Prostate gland (tissue), 2 donors: ENCODE data around the gene C3orf20. TPM values are rescaled to one million over a fixed set of nuclear protein-coding genes. Genes with fewer than 3 reads are reported as not detected.

Experiments used
- DNase-seq: peaks from one replicate; pipeline ENCODE4 v3.0.0-alpha.2; 2019; ENCODE audit warnings: low spot score
- H3K27ac ChIP-seq, 2 donors: fragments of 200-600 bp; sonication (generic); 2 replicates each; pipeline ENCODE4 v1.5.1; 2017 to 2019
- H3K27me3 ChIP-seq: fragments of 200-600 bp; sonication (generic); replicated peaks from 2 replicates; pipeline ENCODE4 v1.5.1; 2019; ENCODE audit not compliant: insufficient read depth
- H3K36me3 ChIP-seq, 2 donors: fragments of 200-600 bp; sonication (generic); 1 replicate in 1 of 2; 2 replicates in 1 of 2; pipeline versions ENCODE4 v1.5.1 to v1.8.1; 2017 to 2019
- H3K4me1 ChIP-seq: fragments of 200-600 bp; sonication (generic); replicated peaks from 2 replicates; pipeline ENCODE4 v1.5.1; 2019
- H3K4me3 ChIP-seq, 2 donors: fragments of 200-600 bp; sonication (generic); 2 replicates each; pipeline ENCODE4 v1.5.1; 2017 to 2019
- H3K9me3 ChIP-seq: fragments of 200-600 bp; sonication (generic); 2 replicates; pipeline ENCODE4 v1.5.1; 2017
- CTCF ChIP-seq, 4 experiments: fragments of 200-600 bp in 2 of 4; fragments of 450-650 bp in 2 of 4; sonication (generic) in 2 of 4; IDR thresholded peaks; 1 replicate in 3 of 4; 2 replicates in 1 of 4; pipeline ENCODE4 v1.5.1; 2016 to 2019; ENCODE audit warnings: antibody characterized with exemption in 4 of 4, mild to moderate bottlenecking in 2 of 4, moderate library complexity in 2 of 4
- POLR2A ChIP-seq: fragments of 450-650 bp; IDR thresholded peaks from one replicate; pipeline ENCODE4 v1.6.1; 2016; ENCODE audit warnings: antibody characterized with exemption, mild to moderate bottlenecking
- POLR2AphosphoS5 ChIP-seq: sonication (generic); formaldehyde crosslinking; IDR thresholded peaks from one replicate; pipeline ENCODE4 v1.6.1; 2017; ENCODE audit warnings: antibody characterized with exemption
- WGBS: methylation state at CpG from one replicate; pipeline ENCODE4 v1.1.5; 2018; 5-methylcytosine and 5-hydroxymethylcytosine counted together
- intact Hi-C: fragments of 100-400 bp; cut with DNase I; formaldehyde crosslinking; loops from one replicate; pipeline ENCODE4 v1.14.2; 2022
- total RNA-seq, 2 donors: library from RNA; depleted of rRNA; stranded (reverse); fragments of >200 nt; gene quantifications; one replicate each; pipeline ENCODE4 v1.1.0, GENCODE V29; 2016

C3orf20 gene
- total RNA-seq, 2 donors from 2014 or later = 0.28 TPM; not detected in 1

- intact Hi-C loops = no loop called here
- no peak overlapping the region for H3K4me3 ChIP-seq
- 76% methylated on average over 3 of the region's 3 CpGs for WGBS
Measured at GRCh38 chr3:14762701-14763100, 87.8 kb downstream of the C3orf20 start.

GRCh38 chr3:14764331-14765059 lies 89.6 kb downstream of the C3orf20 start:
- Histone ChIP-seq H3K27me3 (no peaks in the 10 kb centered on the region), H3K9me3 (no peaks in the 10 kb centered on the region), H3K4me3 (no peak overlapping the region), H3K27ac (no peak overlapping the region), H3K36me3 (no peaks in the 10 kb centered on the region), H3K4me1 (no peaks in the 10 kb centered on the region)
- 85% methylated on average over 8 of the region's 8 CpGs for WGBS
- intact Hi-C loops = no loop called here
- no peak for DNase-seq
- TF ChIP-seq CTCF (IDR thresholded peaks at IDR 0.05) (no peak), POLR2AphosphoS5 (no peak), POLR2A (no peak)

More at GRCh38 chr3:14762701-14763100, 87.8 kb downstream of the C3orf20 start:
- no peak for DNase-seq
- no peak overlapping the region for H3K27ac ChIP-seq
- no peaks in the 10 kb centered on the region for H3K9me3 ChIP-seq
- H3K4me1 ChIP-seq = no peaks in the 10 kb centered on the region
- H3K36me3 ChIP-seq = no peaks in the 10 kb centered on the region
- H3K27me3 ChIP-seq = no peaks in the 10 kb centered on the region
- TF ChIP-seq POLR2AphosphoS5 = no peak

GRCh38 chr3:14765060-14765400 lies 90.1 kb downstream of the C3orf20 start:
- Histone ChIP-seq H3K36me3 (no peaks in the 10 kb centered on the region), H3K4me1 (no peaks in the 10 kb centered on the region), H3K27ac (no peak overlapping the region), H3K4me3 (no peak overlapping the region), H3K9me3 (no peaks in the 10 kb centered on the region), H3K27me3 (no peaks in the 10 kb centered on the region)
- DNase-seq = no peak
- intact Hi-C loops = no loop called here
- WGBS = 93% methylated on average over 3 of the region's 3 CpGs
- TF ChIP-seq POLR2AphosphoS5 = no peak
- no peak for TF ChIP-seq CTCF (IDR thresholded peaks at IDR 0.05)
- TF ChIP-seq POLR2A = no peak

- H3K4me1 ChIP-seq = no peaks in the 10 kb centered on the region
- intact Hi-C loops = no loop called here
- H3K36me3 ChIP-seq = no peaks in the 10 kb centered on the region
- no peak for DNase-seq
- WGBS = 95% methylated on average over 9 of the region's 9 CpGs
- no peak overlapping the region for H3K4me3 ChIP-seq
- TF ChIP-seq CTCF (IDR thresholded peaks at IDR 0.05) (no peak), POLR2A (no peak), POLR2AphosphoS5 (no peak)
- H3K9me3 ChIP-seq = no peaks in the 10 kb centered on the region
- H3K27me3 ChIP-seq = no peaks in the 10 kb centered on the region
- H3K27ac ChIP-seq = no peak overlapping the region
Measured at GRCh38 chr3:14765576-14766427, 90.9 kb downstream of the C3orf20 start.

GRCh38 chr3:14766428-14767244 lies 91.7 kb downstream of the C3orf20 start:
- TF ChIP-seq CTCF (IDR thresholded peaks at IDR 0.05) (no peak), POLR2AphosphoS5 (no peak), POLR2A (no peak)
- H3K4me3 ChIP-seq = no peak overlapping the region
- no peaks in the 10 kb centered on the region for H3K4me1 ChIP-seq
- 92% methylated on average over 23 of the region's 23 CpGs for WGBS
- H3K9me3 ChIP-seq = no peaks in the 10 kb centered on the region
- intact Hi-C loops = no loop called here
- no peak for DNase-seq
- no peak overlapping the region for H3K27ac ChIP-seq
- H3K27me3 ChIP-seq = no peaks in the 10 kb centered on the region
- H3K36me3 ChIP-seq = no peaks in the 10 kb centered on the region
